ENCODE results near the gene BNC2. TPM values are rescaled to one million over a fixed set of nuclear protein-coding genes. Genes with fewer than 3 reads are reported as not detected.

BNC2 gene
- total and polyA plus RNA-seq, 2 of the 13 experiments (the other 11 are each of a cell fraction or from before 2014, with no cell fraction given) = not detected

DNA sequence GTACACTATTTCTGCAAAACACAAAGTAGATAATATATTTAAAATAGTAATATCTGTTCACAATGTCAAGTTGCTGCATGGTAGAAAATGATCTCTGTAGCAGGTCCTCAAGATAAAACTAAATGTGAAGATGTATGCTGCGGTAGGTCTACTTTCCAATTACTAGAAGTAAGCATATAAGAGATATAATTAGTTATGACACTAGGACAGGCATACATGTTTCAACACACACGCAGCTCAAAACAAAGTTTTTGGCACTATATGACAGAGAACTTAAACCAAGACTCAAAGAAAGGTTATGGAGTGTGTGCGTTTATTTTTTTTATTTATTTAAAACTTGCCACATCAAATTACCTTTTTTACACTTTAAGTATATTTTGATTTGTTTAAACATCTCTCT, 23.5 kb downstream of the BNC2 start (continued):
- TF ChIP-seq CREM (IDR thresholded peaks at IDR 0.05) (no peak), CREM (CRISPR knock-in tag; IDR thresholded peaks at IDR 0.05) (no peak), ZNF12 (CRISPR knock-in tag; IDR thresholded peaks at IDR 0.05) (no peak), PCBP2 (optimal IDR thresholded peaks at IDR 0.05; ENCODE audit: low read depth, low read length, poor library complexity, severe bottlenecking) (no peak), ZNF709 (CRISPR knock-in tag; IDR thresholded peaks at IDR 0.05) (no peak)

DNA sequence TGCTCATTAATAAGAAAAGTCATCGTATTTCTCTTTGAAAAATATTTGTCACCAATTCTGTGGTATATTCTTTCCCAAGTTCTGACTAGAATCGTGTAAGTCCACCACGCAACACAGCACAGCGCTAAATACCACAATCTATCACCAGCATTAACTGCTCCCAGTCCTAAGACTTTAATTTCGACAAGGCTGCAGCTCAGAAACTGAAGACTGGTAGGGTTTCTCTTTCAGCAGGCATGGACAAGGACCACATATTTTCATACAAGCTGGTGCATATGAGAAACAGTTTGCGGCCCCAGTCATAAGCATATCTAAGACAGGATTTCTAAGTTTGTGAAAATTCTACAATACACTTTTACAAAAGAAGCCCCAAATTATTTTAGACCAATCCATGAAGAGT, 24.1 kb downstream of the BNC2 start:
- in situ Hi-C loops (cut with HindIII; ENCODE audit: extremely low pct_ligation_motif_present, low pct_unique_long_range_greater_than_20kb) (no loop called here), intact Hi-C loops (cut with micrococcal nuclease; ENCODE audit: unreplicated experiment) (no loop called here)
- Histone ChIP-seq H3K27ac (ENCODE audit: extremely low read length, insufficient read depth, low read length) (no peak overlapping the region), H3K36me3 (replicated peaks in 1 of 2; ENCODE audit: control insufficient read depth in 1 of 2, insufficient read depth in 2 of 2, low read length in 2 of 2) (no peaks in the 10 kb centered on the region), H3K4me1 (ENCODE audit: insufficient read depth, low read length) (no peaks in the 10 kb centered on the region), H3K4me3 (replicated peaks in 1 of 3; ENCODE audit: insufficient read depth in 1 of 3, low read depth in 2 of 3, low read length in 3 of 3) (no peak overlapping the region), H3K27me3 (ENCODE audit: control insufficient read depth in 1 of 2, insufficient read depth in 2 of 2, low read length in 2 of 2) (no peaks in the 10 kb centered on the region), H3K9me3 (ENCODE audit: low read length) (no peaks in the 10 kb centered on the region), H3K79me2 (ENCODE audit: insufficient read depth, low read length) (no peaks in the 10 kb centered on the region), H4K20me1 (ENCODE audit: insufficient read depth, low read length) (no peaks in the 10 kb centered on the region), H3K4me2 (ENCODE audit: low read depth, low read length) (no peak overlapping the region), H2AFZ (ENCODE audit: low read length) (no peak overlapping the region), H3K9ac (ENCODE audit: insufficient read depth, low read depth, low read length) (no peak overlapping the region)
- ChIA-PET CTCF (ENCODE audit: low intra/inter-chr PET ratio, low total read pairs) (no interaction called here), POLR2A (no interaction called here)
- ATAC-seq = no peak
- no peak for FAIRE-seq
- 28% methylated on average over 6 of the region's 6 CpGs for WGBS (ENCODE audit: low lambda C conversion rate)
- TF ChIP-seq ZFX (CRISPR knock-in tag; IDR thresholded peaks at IDR 0.05; ENCODE audit: low read depth) (no peak), SP2 (CRISPR knock-in tag; IDR thresholded peaks at IDR 0.05) (no peak), ZNF781 (CRISPR knock-in tag; IDR thresholded peaks at IDR 0.05; ENCODE audit: borderline replicate concordance, not compliant biosample characterization) (no peak), IRX3 (CRISPR knock-in tag; IDR thresholded peaks at IDR 0.05; ENCODE audit: borderline replicate concordance, low read depth) (no peak), ZBTB20 (CRISPR knock-in tag; IDR thresholded peaks at IDR 0.05; ENCODE audit: borderline replicate concordance, low read depth) (no peak), SAFB2 (CRISPR knock-in tag; IDR thresholded peaks at IDR 0.05; ENCODE audit: borderline replicate concordance, low read depth) (no peak), CEBPG (CRISPR knock-in tag; IDR thresholded peaks at IDR 0.05) (no peak), HOXD1 (CRISPR knock-in tag; IDR thresholded peaks at IDR 0.05) (no peak), ZNF562 (CRISPR knock-in tag; IDR thresholded peaks at IDR 0.05; ENCODE audit: borderline replicate concordance) (no peak), ZNF546 (CRISPR knock-in tag; conservative IDR thresholded peaks at IDR 0.05) (no peak), ZNF7 (CRISPR knock-in tag; IDR thresholded peaks at IDR 0.05) (no peak)
- TF ChIP-seq, protein P1, sequence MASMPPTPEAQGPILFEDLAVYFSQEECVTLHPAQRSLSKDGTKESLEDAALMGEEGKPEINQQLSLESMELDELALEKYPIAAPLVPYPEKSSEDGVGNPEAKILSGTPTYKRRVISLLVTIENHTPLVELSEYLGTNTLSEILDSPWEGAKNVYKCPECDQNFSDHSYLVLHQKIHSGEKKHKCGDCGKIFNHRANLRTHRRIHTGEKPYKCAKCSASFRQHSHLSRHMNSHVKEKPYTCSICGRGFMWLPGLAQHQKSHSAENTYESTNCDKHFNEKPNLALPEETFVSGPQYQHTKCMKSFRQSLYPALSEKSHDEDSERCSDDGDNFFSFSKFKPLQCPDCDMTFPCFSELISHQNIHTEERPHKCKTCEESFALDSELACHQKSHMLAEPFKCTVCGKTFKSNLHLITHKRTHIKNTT (CRISPR knock-in tag; IDR thresholded peaks at IDR 0.05) = no peak
- BruUV-seq (replicated peaks) = no TSS peak
- no peak for DNase-seq (ENCODE audit: low spot score)
